A204.1 (cell line): ENCODE results near the gene C2CD2.

Experiments used
- FAIRE-seq: peaks from 2 replicates; lab custom pipeline; 2012; peaks lifted over from hg19 to GRCh38; lab: Jason Lieb, UNC

C2CD2 gene

DNA sequence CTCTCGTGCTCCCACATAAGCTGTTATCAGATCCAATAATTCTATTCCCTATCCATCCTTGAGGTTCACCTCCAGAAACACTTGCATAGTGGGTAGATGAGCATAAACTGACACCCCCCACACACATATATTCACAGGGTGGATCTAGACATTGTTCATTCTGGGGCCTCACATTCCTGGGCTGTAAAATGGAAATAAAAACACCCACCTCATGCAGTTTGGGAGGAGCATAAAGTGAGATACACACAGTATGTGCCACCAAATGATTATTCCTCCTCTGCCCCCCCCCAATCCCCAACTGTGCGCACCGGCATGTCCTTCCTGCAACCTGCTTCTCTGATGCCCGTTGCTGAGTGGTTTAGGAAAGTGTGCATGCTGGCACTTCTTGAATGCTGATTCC lies 92.6 kb downstream of the C2CD2 start:
- no peak for FAIRE-seq

DNA sequence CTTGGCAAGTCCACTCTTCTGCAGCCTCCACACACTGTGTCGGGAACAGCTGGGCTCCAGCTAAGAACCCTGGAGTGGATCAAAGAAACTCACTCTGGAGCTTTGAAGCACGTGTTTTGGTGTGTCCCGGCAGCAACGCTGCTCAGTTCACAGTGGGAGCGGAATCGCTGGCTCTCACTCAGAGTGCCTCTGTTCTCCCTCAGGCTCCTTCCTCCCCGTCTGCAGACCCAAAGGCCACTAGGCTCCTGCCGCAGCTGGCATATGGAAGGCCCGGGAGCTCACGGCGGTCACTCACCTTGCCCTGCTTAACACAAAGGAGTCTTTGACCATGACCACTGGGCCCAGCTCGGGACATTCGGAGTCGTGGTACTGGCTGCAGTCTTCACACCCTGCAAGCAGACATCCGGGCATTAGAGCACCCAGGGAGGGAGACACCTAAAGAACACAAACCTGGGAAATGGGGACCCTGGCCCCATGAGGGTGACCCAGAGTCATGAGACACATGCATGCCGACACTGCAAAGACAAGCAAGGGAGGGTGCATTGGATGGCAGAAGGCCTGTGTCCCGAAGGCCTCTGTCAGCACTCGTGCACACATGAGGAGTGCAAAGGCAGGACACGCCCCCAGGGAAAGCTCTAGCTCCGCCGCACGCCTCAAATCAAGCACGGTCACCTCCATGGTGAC lies 94.4 kb downstream of the C2CD2 start:
- FAIRE-seq, result no peak

DNA sequence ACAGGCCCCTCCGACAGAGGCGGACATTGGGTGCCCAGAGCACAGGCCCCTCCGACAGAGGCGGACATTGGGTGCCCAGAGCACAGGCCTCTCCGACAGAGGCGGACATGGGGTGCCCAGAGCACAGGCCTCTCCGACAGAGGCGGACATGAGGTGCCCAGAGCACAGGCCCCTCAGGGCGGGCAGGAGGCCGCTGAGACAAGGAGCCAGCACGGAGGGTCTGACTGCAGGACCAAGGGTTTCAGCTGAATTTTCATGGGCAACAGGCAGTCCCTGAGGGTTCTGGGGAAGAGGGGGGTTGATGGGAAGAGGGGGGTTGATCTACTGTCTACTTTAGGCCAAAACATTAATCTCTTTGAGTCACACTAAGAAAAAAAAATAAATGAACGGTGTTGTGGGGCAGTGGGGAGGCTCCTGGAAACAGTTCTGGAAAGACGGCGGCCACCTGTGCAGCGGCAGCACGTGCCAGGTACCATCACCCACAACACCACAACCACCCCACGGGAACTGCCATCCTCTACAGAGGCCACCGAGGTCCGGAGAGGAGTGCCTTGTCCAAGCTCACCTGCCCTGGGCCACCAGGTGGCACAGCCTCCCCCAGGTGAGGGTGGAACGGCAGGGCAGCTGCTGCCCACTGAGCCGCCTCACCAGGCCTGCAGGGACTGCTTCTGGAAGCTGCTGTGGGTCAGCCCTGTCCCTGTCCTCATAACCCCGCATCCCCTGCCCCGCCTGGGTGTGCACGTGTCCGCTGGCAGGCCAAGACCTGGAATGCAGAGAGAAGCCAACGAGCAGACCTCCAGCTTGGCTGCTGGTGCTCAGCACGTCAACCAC lies 95.1 kb downstream of the C2CD2 start:
- no peak for FAIRE-seq

DNA sequence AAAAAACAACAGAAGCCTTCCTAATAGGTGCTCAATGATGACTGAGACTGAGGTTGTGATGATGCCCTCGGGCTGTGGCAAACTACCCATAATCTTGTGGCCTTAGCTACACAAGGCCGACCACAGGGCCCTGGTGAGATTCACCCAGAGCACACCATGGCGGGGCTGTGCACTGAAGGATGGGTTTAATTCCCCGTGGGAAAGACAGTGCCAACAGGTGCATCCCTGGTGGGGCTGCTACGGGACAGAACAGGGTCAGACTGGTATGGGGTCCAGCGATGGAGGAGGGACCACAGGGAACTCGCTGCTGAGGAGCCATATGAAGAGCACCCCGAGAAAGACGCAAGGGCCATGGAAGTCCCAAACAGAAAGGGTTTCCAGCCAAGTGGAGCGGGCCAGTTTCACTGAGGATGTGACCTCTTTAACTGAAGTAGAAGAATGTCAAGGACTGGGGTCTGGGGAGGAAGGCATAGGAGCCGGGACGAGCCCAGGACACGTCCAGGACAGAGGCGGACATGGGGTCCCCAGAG lies 96.0 kb downstream of the C2CD2 start:
- FAIRE-seq, result no peak

DNA sequence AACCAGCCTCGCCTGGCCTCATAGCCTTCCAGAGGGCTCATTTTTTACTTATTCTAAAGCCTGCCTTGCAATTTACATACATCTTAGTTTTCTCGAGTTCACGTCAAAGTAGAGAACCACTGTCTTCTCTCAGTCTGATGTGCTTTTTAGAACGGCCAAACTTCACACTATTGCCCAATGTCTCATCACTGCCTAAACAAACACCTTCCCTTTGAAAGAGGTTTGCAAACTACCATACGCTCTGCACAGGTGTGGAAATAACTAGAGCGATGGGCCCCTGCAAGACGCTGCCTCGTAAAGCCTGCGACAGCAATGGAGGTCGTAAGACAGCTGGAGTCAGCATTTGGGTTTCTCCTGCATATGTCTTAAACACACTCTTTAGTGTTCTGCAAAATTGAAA lies 97.2 kb downstream of the C2CD2 start:
- no peak for FAIRE-seq

DNA sequence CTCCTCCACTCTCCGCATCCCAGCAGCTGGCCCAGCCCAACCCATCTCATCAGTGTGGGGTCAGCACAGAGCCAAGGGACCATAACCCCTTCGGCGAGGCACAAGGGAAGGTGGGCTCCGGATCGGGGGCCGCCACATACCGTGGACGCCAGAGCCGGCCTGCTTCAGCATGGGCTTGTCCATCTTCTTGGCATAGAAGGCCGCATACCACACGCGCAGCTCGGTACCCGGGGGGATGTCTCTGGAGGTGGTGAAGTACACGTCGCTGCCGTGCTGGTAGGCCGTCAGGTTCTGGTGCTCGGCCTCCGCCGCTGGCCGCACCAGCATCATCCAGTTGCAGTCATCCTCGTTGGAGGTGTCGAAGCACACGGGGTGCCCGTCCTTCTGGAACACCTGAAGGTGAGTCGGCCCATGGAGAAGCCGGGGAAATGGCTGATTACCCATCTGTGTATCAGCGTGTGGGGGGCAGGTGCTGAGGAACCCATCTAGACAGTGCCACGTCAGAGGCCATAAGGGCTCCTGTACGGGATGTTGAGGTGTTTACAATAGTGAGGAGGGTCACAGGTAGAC lies 99.3 kb downstream of the C2CD2 start:
- FAIRE-seq, result no peak

DNA sequence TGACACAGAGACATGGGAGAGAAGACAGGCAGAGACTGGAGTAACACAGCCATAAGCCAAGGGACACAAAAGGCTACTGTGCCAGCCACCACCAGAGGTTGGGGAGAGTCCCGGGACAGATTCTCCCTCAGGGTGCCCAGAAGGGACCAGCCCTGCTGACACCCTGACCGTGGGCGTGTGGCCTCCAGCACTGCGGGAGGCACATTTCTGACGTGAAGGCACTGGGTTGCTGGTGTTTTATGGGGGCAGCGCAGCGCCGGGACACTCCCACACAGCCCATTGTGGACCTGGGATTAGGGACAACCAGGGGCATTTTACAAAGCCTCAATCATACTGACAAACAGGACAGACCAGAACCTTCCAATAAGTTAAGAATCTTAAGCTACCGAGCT lies 100.9 kb downstream of the C2CD2 start:
- FAIRE-seq, result no peak

DNA sequence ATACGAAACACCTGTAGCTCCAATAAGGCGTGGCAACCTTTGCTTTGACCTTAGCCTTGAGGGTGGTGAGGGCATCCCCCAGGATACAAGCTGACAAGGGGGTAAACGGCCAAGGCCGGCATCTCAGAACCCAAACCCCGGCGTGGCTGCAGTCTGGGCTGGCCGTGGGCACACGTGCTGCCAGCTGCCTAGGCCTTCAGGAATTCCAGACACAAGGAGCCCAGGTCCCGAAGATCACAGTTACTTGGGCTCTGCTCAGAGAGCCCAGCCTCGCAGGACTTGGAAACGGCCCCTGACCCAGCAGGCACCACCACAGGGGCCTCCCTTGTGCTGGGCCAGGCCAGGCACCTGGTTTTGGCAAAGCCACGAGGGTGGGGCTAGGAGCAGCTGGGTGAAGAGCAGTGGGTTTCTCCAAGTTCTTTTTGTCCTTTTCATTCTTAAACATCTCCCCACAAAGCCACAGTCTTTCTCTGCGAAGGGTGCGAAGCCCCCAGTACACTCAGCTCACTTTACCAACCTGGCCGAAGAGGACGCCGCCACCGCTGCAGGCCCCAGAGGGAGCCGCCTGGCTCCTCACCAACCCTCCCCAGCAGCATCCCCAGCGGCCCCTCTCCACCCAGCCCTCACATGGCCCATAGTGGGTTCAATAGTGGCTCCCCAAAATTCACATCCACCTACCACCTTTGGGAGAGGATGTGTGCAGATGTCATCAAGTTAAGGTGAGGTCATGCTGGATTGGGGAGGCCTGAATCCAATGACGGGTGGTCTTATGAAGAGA lies 101.5 kb downstream of the C2CD2 start:
- no peak for FAIRE-seq

DNA sequence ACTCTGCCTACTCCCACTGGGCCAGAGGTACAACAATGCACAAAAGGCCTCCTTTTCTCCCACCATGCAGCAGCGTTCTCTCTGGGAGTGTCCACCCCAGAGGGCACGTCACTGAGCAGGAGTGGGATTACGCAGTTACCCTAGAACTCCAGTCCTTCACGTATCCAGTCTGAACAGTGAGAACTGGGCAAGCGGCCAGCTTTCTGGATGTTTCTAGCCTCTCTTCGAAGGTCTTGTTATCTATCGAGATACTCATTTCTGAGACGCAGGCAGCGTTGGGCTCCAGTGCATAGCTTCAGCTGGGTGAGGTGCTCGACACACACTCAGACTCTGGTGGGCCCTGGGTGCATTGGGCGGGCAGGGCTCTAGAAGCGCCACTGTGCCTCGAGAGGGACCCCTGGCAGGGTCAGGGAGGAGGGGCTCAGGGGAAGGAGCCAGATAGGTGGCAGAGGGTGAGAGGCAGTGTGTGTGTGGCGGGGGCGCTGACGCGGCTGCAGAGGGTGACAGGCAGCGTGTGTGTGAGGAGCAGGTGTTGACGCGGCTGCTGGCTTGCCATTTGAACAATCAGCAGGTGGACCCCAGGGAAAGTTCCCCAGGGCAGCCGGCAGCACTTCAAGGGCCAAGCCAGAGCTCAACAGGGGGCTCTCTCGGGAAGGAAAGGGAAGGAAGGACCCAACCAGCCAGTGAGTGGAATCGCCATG lies 102.6 kb downstream of the C2CD2 start:
- no peak for FAIRE-seq

DNA sequence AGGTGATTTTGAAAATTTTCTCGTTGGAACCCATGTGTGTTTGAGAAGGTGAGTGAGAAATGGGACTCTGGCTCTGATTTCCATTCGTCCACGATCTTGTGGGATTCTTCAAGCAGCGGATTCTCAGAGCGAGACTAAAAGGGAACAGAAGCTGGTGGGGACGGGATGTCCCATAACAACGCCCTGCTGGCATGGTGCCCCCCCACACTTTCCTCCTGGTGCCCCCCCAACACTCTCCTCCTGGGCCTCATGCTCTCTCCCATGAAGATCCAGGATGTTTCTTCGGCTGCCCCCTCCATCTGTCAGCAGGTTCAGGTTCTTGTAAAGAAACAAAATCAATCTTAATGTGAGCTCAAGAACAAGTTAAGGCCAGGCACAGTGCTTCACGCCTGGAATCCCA lies 103.7 kb downstream of the C2CD2 start:
- no peak for FAIRE-seq

DNA sequence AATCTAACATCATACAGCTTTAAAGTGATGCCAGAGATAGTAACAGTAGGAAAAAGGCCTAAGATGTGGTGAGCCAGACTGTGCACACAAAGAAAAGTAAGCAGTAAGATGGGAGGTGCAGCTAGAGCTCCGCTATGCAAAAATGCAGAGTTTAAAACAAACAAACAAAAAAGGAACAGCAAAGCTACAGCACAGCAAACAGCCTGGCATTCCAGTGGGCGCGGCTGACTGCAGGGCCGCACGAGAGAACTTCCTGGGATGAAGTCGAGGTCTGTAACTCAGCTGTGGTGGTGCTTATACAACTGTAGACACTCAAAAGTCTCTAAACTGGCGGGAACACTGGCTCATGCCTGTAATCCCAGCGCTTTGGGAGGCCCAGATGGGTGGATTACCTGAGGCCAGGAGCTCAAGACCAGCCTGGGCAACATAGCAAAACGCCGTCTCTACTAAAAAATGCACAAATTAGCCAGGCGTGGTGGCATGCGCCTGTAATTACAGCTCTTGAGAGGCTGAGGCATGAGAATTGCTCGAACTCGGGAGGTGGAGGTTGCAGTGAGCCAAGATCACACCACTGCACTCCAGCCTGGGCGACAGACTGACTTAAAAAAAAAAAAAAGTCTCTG lies 104.7 kb downstream of the C2CD2 start:
- no peak for FAIRE-seq

DNA sequence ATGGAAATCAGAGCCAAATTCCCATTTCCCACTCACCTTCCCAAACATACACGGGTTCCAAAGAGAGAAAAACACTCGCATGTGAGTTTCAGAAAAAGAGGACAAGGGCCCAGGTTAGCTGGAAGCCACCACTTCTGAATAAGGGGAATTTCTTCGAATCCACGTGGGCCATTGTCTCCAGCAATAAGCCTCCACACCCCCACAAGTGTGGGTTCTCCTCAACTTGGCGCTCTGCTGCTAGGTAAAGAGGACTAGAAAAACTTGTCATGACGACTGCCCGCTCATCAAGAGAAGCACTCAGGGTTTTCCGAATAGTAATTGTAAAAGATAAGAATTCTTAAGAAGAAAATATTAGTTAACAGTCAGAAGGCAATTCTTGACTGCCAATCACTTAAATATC lies 105.3 kb downstream of the C2CD2 start:
- FAIRE-seq, result no peak

DNA sequence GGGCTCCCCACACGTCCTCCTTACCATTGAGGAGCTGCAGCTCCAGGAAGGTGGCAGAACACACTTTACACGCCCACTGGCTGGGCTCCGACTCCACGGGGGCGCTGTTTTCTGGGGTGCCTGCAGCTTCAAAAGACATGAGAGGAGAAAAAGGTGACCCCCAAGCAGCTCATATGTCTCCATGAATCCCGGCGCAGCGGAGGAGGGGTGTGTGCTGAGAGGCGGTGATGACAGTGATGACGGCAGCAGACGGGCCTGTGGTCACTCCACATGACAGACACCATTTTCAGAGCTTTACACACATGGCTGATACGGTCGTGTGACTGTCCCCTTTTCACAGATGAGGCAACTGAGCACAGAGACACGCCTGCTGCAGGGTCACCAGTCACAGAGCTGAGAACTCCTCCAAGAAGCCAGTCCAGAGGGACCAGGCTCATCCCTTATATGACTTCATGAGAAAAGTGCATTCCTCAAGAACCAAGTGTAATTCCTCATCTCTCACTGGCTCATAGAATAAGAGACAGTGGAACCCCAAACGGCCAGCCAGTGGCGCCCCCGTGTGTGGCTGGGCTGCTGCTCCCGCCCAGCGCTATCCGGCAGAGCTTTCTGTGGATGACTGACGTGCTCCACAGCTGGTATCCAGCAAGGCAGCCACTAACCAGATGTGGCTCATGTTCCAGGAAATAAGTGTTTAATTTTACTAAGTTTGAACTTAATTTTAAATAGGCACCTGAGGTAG lies 106.6 kb downstream of the C2CD2 start:
- FAIRE-seq, result no peak

DNA sequence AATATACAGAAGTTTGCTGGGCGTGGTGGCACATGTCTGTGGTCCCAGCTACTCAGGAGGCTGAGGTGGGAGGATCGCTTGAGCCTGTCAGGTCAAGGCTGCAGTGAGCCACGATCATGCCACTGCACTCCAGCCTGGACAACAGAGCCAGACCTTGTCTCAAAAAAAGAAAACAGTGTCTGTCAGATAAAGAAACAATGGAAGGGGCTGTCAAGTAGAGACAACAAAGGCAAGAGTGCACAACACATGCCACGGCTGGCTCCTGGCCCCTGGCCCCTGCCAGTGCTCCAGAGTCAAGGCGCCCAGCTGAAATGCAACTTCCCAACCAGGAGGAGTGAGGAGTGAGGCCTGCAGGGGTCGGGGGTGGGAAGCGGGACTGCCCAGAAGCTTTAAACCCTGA lies 107.3 kb downstream of the C2CD2 start:
- no peak for FAIRE-seq

DNA sequence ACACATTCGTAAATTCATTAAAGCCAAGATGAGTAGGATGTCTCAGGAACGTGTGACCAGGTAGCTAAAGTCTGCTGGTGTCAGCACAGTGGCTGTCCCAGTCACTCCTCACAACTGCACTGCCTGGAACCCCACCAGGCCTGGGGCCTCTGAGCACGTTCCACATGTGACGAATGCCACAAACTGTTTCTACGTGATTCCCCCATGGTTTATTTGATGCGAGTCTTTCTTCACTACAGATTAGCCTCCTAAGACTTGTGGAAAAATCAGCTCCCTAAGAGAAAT lies 107.8 kb downstream of the C2CD2 start:
- no peak for FAIRE-seq

DNA sequence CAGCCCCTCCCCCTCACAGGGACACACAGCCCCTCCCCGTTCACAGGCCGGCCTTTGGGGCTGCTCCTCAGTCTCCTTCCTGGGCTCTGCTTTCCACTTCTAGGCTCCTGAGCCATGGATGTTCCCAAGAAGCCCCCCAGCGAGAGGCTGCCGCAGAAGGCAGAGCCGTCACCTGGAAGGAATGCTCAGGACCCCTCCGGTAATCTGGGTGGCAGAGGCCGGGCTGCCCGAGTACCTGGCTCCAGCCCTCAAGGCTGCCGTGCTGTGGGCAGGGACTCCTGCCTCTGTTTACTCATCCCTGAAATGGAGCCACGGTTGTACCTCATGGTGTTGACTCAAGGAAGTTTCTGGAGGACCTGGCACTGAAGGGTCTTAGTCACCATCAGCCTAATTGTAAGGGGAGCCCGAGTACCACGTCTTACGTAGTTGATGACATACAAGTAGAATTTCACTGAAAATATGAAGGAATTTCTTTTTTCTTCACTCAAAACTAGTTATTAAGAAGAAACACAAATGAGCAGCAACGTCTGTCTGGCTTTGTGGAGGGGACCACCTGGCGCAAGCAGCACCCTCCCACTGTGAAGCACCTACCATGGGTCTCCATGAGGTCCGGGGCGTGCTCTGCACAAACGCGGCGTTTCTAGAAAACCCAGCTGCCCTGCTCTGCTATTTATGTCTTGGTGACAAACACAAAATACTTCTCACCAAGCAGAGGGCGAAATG lies 108.3 kb downstream of the C2CD2 start:
- no peak for FAIRE-seq

DNA sequence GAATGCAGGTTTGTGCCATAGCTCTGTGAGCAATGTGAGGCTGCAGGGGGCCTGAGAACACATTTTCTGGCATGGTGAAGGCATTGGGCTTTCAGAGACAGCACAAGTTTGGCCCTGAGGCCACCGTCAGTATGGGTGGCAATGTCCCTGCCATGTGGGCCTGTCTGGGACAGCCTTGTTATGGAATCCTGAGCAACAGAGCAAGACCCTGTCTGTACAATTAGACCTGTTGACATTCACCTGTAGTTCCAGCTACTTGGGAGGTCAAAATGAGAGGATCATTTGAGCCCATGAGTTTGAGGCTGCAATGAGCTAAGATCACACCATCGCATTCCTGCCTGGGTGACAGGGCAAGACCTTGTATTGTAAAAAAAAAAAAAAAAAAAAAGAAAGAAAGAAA lies 110.2 kb downstream of the C2CD2 start:
- FAIRE-seq, result no peak

DNA sequence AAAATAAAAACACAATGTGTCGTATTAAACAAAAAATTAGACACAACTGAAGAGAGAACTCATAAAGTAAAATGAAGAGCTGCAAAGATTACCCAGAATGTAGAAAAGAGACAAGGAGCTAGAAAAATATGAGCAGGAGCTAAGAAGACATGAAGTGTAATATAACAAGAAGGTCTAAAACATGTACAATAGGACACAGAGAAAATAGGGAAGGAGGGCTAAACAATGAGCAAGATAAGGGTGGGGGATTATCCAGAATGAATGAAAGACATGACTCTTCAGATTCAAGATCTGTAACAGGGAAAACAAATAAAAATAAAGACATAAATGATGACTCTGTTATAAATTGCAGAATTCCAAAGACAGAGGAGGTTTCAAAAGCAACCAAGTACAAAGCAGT lies 112.9 kb downstream of the C2CD2 start:
- no peak for FAIRE-seq

DNA sequence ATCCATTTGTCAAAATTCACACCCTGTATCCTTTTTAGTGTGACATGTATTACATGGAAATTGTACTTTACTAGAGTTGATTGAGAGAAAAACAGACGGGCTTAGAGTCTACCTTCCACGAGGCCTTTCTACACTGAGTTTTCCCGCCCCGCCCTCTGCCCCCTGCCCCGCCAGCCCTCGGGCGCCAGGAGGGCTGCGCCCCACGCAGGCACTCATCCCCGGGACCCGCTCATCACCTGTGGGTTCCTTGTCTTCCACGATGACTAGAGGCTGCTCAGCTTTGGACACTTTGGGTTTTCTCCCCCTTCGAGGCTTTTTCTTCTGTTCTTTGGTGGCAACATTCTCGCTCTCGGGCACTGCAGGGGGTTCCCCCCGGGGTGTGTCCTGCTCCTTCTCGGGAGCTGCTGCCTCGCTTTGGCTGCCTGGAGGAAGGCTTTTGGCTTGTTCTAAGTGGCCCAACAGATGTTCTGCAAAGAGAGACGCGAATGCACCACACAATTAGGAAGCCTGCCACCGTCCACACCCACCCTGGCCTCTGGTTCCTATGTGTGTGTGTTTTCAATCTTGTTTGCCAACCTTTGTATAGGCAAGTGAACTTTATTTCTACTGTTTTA lies 114.3 kb downstream of the C2CD2 start:
- no peak for FAIRE-seq

DNA sequence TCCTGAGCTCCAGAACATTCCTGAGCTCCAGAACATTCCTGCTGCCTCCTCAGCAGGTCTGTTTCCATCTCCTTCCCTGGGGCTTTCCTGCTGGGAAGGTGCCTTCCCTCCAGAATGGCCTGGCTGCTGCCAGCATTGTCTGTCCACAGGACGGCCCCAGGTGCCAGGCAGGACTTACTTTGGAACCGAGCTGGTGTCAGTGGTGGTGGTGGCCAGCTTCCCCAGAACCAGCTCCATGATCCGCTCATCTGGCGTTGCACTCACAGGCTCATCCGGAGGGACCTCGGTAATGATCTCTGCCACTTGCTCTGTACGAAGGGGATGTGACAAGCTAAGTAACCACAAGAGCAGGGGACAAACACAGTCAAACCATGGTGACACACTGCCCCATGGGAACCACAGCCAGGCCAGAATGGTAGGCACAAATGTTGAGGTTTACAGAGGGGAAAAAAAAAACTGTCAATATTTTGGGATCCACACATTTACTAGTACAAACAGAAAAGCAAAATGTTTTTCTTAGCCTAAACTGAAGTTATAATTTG lies 116.0 kb downstream of the C2CD2 start:
- FAIRE-seq, result no peak
